OCI-LY7 (cell line): ENCODE data around the gene SLC25A1. TPM values are rescaled to one million over a fixed set of nuclear protein-coding genes. Genes with fewer than 3 reads are reported as not detected.

ENCODE experiments used
- BruUV-seq: library from RNA; stranded (reverse); fragments of 400-500 nt; replicated peaks from 2 replicates; lab custom pipeline; 2021; lab: Mats Ljungman, UMichigan
- CTCF ChIA-PET: fragments of 300-600 bp; sonication (Branson Sonifier 250); formaldehyde crosslinking; loops from one replicate; lab custom pipeline; 2022; ENCODE audit warnings: antibody characterized with exemption; ENCODE audit not compliant: unreplicated experiment; lab: Charles Lee
- POLR2A ChIA-PET: fragments of 300-600 bp; sonication (Branson Sonifier 250); formaldehyde crosslinking; loops from one replicate; lab custom pipeline; 2022; ENCODE audit warnings: antibody characterized with exemption; lab: Charles Lee
- DNase-seq: peaks from one replicate; pipeline ENCODE4 v3.0.0-alpha.2; 2015; ENCODE audit warnings: low spot score
- H2AFZ ChIP-seq: fragments of 200-600 bp; sonication (generic), shearing (Covaris generic); 2 replicates; pipeline ENCODE4 v1.6.1; 2014; ENCODE audit warnings: mild to moderate bottlenecking, antibody characterized with exemption, low read length, moderate library complexity
- H3K27ac ChIP-seq: fragments of 200-600 bp; sonication (generic); 2 replicates; pipeline ENCODE4 v1.5.1; 2014; ENCODE audit warnings: mixed run types, low read depth, mild to moderate bottlenecking, moderate library complexity, low read length, inconsistent platforms; ENCODE audit not compliant: poor library complexity, severe bottlenecking
- H3K36me3 ChIP-seq: fragments of 200-600 bp; sonication (generic); 2 replicates; pipeline ENCODE4 v1.6.1; 2014; ENCODE audit warnings: mild to moderate bottlenecking, antibody characterized with exemption, low read length, moderate library complexity, mixed read lengths; ENCODE audit not compliant: insufficient read depth
- H3K4me1 ChIP-seq: fragments of 200-600 bp; sonication (generic); 2 replicates; pipeline ENCODE4 v1.5.1; 2014; ENCODE audit warnings: mild to moderate bottlenecking, low read length; ENCODE audit not compliant: insufficient read depth, poor library complexity, severe bottlenecking
- H3K4me2 ChIP-seq: fragments of 200-600 bp; sonication (generic); 2 replicates; pipeline ENCODE4 v1.6.1; 2014; ENCODE audit warnings: mild to moderate bottlenecking, low read length
- H3K4me3 ChIP-seq: fragments of 200-600 bp; sonication (generic); 2 replicates; pipeline ENCODE4 v1.5.1; 2014; ENCODE audit warnings: mild to moderate bottlenecking, low read depth, low read length; ENCODE audit not compliant: poor library complexity, severe bottlenecking
- H3K79me2 ChIP-seq: fragments of 200-600 bp; sonication (generic); 2 replicates; pipeline ENCODE4 v1.6.1; 2016; ENCODE audit warnings: low read depth, mild to moderate bottlenecking, low read length, moderate library complexity, mixed read lengths; ENCODE audit not compliant: insufficient read depth
- H3K9me2 ChIP-seq: fragments of 200-600 bp; sonication (generic); 2 replicates; pipeline ENCODE4 v1.6.1; 2016; ENCODE audit warnings: mild to moderate bottlenecking, low read length, mixed read lengths; ENCODE audit not compliant: insufficient read depth
- H3K9me3 ChIP-seq: fragments of 200-600 bp; sonication (generic); 2 replicates; pipeline ENCODE4 v1.6.1; 2014; ENCODE audit warnings: mild to moderate bottlenecking, mixed run types, low read length, mixed read lengths
- H4K20me1 ChIP-seq: fragments of 200-600 bp; sonication (generic); 2 replicates; pipeline ENCODE4 v1.6.1; 2014; ENCODE audit warnings: mild to moderate bottlenecking, antibody characterized with exemption, low read length, moderate library complexity, mixed read lengths; ENCODE audit not compliant: insufficient read depth
- CTCF ChIP-seq: fragments of 200-600 bp; sonication (generic); conservative IDR thresholded peaks from 2 replicates; pipeline ENCODE4 v1.5.1; 2014; ENCODE audit warnings: mild to moderate bottlenecking, antibody characterized with exemption, low read length, moderate library complexity, mixed read lengths
- EZH2phosphoT487 ChIP-seq: fragments of 200-600 bp; sonication (generic); IDR thresholded peaks from 2 replicates; pipeline ENCODE4 v1.6.1; 2018; ENCODE audit warnings: low read depth, borderline replicate concordance, mild to moderate bottlenecking, mixed run types, antibody characterized with exemption, low read length, moderate library complexity, mixed read lengths
- intact Hi-C: fragments of 100-400 bp; cut with micrococcal nuclease; formaldehyde crosslinking; loops from one replicate; pipeline ENCODE4 v1.10.0; 2022; ENCODE audit not compliant: unreplicated experiment
- total RNA-seq, 2 experiments: library from RNA; depleted of rRNA in 1 of 2; stranded (reverse); fragments of >200 nt in 1 of 2; shearing (Covaris generic) in 1 of 2; gene quantifications; 2 replicates each; pipeline ENCODE4 v1.2.3, GENCODE V29; 2014 to 2022

Gene SLC25A1
- total RNA-seq, 2 experiments from 2014 or later, result 59.5 to 117 TPM

DNA sequence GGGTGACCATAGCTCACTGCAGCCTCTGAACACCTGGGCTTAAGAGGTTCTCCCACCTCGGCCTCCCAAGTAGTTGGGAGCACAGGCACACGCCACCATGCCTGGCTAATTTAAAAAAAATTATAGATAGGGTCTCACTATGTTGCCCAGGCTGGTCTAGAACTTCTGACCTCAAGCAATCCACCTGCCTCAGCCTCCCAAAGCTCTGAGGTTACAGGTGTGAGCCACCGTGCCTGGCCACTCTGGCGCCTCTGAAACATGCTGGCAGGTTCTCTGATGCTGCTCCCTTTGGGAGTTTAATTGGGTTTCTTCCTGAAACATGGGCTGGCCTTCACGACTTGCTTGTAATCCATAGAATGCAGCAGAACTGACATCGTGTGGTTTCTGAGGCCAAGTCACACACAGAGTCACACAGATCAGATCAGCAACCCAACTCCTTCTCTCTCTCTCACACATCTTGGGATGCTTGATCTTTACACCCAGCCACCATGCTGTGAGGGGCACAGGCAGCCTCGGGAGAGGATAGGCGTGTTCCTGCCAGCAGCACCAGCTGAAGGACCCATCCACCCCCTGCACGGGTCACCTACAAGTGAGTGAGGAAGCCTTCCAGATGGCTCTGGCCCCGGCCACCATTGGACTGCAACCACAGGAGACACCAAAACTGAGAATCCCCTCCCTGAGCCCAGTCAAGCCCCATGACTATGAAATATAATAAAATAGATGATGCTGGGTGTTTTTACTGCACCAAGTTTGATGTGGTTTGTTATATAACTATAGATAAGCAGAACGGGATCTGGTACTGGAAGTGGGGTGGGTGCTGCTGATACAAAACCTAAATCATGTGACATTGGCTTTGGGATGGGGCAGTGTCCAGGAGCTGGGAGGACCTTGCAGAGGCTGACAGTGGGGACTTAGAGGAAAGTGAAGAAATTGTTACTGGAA lies 25.3 kb downstream of the SLC25A1 start:
- CTCF ChIA-PET, result no interaction called here
- Histone ChIP-seq H3K4me3 (no peak overlapping the region), H3K9me3 (no peaks in the 10 kb centered on the region), H3K9me2 (no peaks in the 10 kb centered on the region), H3K79me2 (no peaks in the 10 kb centered on the region), H3K36me3 (no peaks in the 10 kb centered on the region), H3K27ac (no peak overlapping the region), H3K4me1 (no peaks in the 10 kb centered on the region), H2AFZ (no peak overlapping the region), H3K4me2 (no peak overlapping the region), H4K20me1 (no peaks in the 10 kb centered on the region)
- POLR2A ChIA-PET, result no interaction called here
- intact Hi-C loops, result no loop called here
- DNase-seq, result no peak
- TF ChIP-seq CTCF (no peak), EZH2phosphoT487 (no peak)
- BruUV-seq, result no TSS peak

DNA sequence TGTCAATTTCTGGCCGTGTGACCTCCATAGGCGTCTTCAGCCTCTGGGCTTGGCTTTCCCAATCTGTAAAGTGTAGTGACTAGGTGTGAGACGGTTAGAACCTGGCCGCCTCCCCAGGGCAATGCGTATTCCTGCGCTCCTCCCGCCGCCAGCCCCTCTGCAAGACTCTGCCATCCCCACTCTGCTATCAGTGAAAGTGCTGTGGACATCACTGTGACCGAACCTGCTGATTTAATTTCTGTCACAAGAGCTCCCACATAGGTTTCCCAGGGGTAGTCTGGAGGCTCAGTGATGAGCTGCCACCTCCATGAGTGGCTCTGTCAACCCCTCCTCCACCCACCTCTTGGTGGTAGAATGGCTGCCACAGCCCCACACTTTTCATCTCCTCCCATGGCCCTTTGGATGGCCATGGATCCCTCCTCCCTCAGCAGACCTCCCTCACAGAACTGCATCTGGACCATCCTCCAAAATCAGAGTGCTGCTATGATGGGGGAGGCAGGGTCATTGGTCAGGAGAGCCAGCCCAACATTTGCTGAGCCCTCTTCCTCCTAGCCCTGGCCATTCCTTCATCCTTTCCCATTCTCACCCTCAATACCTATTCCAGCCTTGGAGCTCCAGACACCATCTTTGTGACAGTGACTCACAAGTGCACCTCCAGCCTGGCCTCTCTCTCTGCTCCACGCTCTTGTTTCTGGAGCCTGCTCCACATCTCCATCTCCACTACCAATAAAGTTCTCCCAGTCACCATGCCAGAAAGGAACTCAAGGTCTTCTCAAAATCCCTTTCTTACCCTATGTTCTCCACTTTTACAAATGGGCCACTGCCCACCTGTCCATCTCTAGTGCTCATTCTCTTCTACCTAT lies 27.0 kb downstream of the SLC25A1 start:
- Histone ChIP-seq H3K36me3 (no peaks in the 10 kb centered on the region), H2AFZ (no peak overlapping the region), H3K4me2 (no peak overlapping the region), H3K4me1 (no peaks in the 10 kb centered on the region), H3K27ac (no peak overlapping the region), H3K9me3 (no peaks in the 10 kb centered on the region), H3K4me3 (no peak overlapping the region), H4K20me1 (no peaks in the 10 kb centered on the region), H3K79me2 (no peaks in the 10 kb centered on the region), H3K9me2 (no peaks in the 10 kb centered on the region)
- TF ChIP-seq CTCF (no peak), EZH2phosphoT487 (no peak)
- no TSS peak for BruUV-seq
- DNase-seq, result no peak
- intact Hi-C loops, result no loop called here
- CTCF ChIA-PET, result no interaction called here
- POLR2A ChIA-PET, result no interaction called here
